ENCODE data around the gene ST3GAL5.

GRCh38 chr2:85873679-85874078 lies 15.1 kb downstream of the ST3GAL5 start:
- TF ChIP-seq CTCF (IDR thresholded peaks at IDR 0.05; ENCODE audit: low read length) (no peak), EZH2 (optimal IDR thresholded peaks at IDR 0.05; ENCODE audit: low read depth, low read length) (no peak)
